Neural progenitor cell (in vitro differentiated cells): ENCODE results near the gene ASXL1. TPM values are rescaled to one million over a fixed set of nuclear protein-coding genes. Genes with fewer than 3 reads are reported as not detected.

Experiments
- DNase-seq: peaks from one replicate; pipeline ENCODE4 v3.0.0-alpha.2; 2016; ENCODE audit warnings: low spot score
- H2AFZ ChIP-seq: fragments of 200-600 bp; sonication (generic); replicated peaks from 2 replicates; pipeline ENCODE4 v1.6.1; 2016; ENCODE audit warnings: antibody characterized with exemption
- H3F3A ChIP-seq: fragments of 200-600 bp; sonication (generic); 2 replicates; pipeline ENCODE4 v1.6.1; 2016; ENCODE audit warnings: antibody characterized with exemption, low read depth
- H3K27ac ChIP-seq: fragments of 200-600 bp; sonication (generic); 2 replicates; pipeline ENCODE4 v1.5.1; 2016; ENCODE audit warnings: mild to moderate bottlenecking
- H3K27me3 ChIP-seq: fragments of 200-600 bp; sonication (generic); 2 replicates; pipeline ENCODE4 v1.6.1; 2016; ENCODE audit warnings: mild to moderate bottlenecking, moderate library complexity
- H3K36me3 ChIP-seq: fragments of 200-600 bp; sonication (generic); 2 replicates; pipeline ENCODE4 v1.5.1; 2016
- H3K4me1 ChIP-seq: fragments of 200-600 bp; sonication (generic); 2 replicates; pipeline ENCODE4 v1.6.1; 2016; ENCODE audit warnings: mixed run types
- H3K4me2 ChIP-seq: fragments of 200-600 bp; sonication (generic); 2 replicates; pipeline ENCODE4 v1.6.1; 2016
- H3K4me3 ChIP-seq: fragments of 200-600 bp; sonication (generic); 2 replicates; pipeline ENCODE4 v1.5.1; 2016
- H3K79me2 ChIP-seq: fragments of 200-600 bp; sonication (generic); 2 replicates; pipeline ENCODE4 v1.6.1; 2016; ENCODE audit warnings: low read depth
- H3K9ac ChIP-seq: fragments of 200-600 bp; sonication (generic); 2 replicates; pipeline ENCODE4 v1.6.1; 2016
- H3K9me3 ChIP-seq: fragments of 200-600 bp; sonication (generic); 2 replicates; pipeline ENCODE4 v1.5.1; 2016; ENCODE audit warnings: low read depth
- H4K20me1 ChIP-seq: fragments of 200-600 bp; sonication (generic); 2 replicates; pipeline ENCODE4 v1.6.1; 2016; ENCODE audit warnings: low read depth
- H3K27ac Mint-ChIP-seq: 3 replicates; pipeline ENCODE4 v1.8.0; 2021; ENCODE audit warnings: mixed read lengths
- H3K27me3 Mint-ChIP-seq: 2 replicates; pipeline ENCODE4 v1.8.0; 2022; ENCODE audit warnings: low read depth, mild to moderate bottlenecking, inconsistent platforms, moderate library complexity, mixed read lengths; ENCODE audit not compliant: insufficient read depth
- H3K36me3 Mint-ChIP-seq: 3 replicates; pipeline ENCODE4 v1.8.0; 2021; ENCODE audit warnings: mixed read lengths
- H3K4me1 Mint-ChIP-seq: 3 replicates; pipeline ENCODE4 v1.8.0; 2021; ENCODE audit warnings: mixed read lengths
- H3K4me3 Mint-ChIP-seq: 3 replicates; pipeline ENCODE4 v1.8.0; 2021; ENCODE audit warnings: mild to moderate bottlenecking, moderate library complexity, mixed read lengths
- H3K9me3 Mint-ChIP-seq: 3 replicates; pipeline ENCODE4 v1.8.0; 2020; ENCODE audit warnings: mixed read lengths
- CTCF ChIP-seq: fragments of 200-600 bp; sonication (generic); IDR thresholded peaks from 2 replicates; pipeline ENCODE4 v1.5.1; 2017; ENCODE audit warnings: antibody characterized with exemption, mild to moderate bottlenecking
- EZH2 ChIP-seq: fragments of 200-600 bp; sonication (generic); IDR thresholded peaks from 2 replicates; pipeline ENCODE4 v1.6.1; 2017; ENCODE audit warnings: antibody characterized with exemption, mild to moderate bottlenecking, moderate library complexity
- EZH2phosphoT487 ChIP-seq: fragments of 200-600 bp; sonication (generic); IDR thresholded peaks from 2 replicates; pipeline ENCODE4 v1.6.1; 2017; ENCODE audit warnings: antibody characterized with exemption
- total RNA-seq: library from RNA; depleted of rRNA; stranded (reverse); fragments of >200 nt; gene quantifications from 2 replicates; pipeline ENCODE4 v1.2.3, GENCODE V29; 2015; ENCODE audit warnings: low replicate concordance

Gene ASXL1
- total RNA-seq, 1 donor from 2014 or later, result 48.2 TPM

- H3K27me3 ChIP-seq, result no peaks in the 10 kb centered on the region
- peak overlapping the region; percentile 64 for H3K4me3 Mint-ChIP-seq
- no peak overlapping the region for H3K27ac ChIP-seq
- DNase-seq, result no peak
- peaks cover 86% of the 10 kb centered on the region for H3K79me2 ChIP-seq
- H3K4me1 Mint-ChIP-seq, result peaks cover 79% of the 10 kb centered on the region
- H2AFZ ChIP-seq, result no peak overlapping the region
- H3K4me3 ChIP-seq, result no peak overlapping the region
- no peak for TF ChIP-seq EZH2phosphoT487
- H4K20me1 ChIP-seq, result peaks cover 94% of the 10 kb centered on the region
- H3K36me3 Mint-ChIP-seq, result peaks cover 4% of the 10 kb centered on the region
- no peak overlapping the region for H3K9ac ChIP-seq
- no peak overlapping the region for H3K27ac Mint-ChIP-seq
- no peaks in the 10 kb centered on the region for H3K36me3 ChIP-seq
- H3K27me3 Mint-ChIP-seq, result peaks cover 18% of the 10 kb centered on the region
- H3F3A ChIP-seq, result peaks cover 55% of the 10 kb centered on the region
- no peaks in the 10 kb centered on the region for H3K9me3 ChIP-seq
- no peak overlapping the region for H3K4me2 ChIP-seq
- no peaks in the 10 kb centered on the region for H3K9me3 Mint-ChIP-seq
- peaks cover 68% of the 10 kb centered on the region for H3K4me1 ChIP-seq
These were observed 119.7 kb downstream of the ASXL1 start for GRCh38 chr20:32477594-32478512.

GRCh38 chr20:32478576-32478975, 120.4 kb downstream of the ASXL1 start:
- Histone ChIP-seq H3K27ac (no peak overlapping the region), H3K4me3 (no peak overlapping the region), H3K27me3 (no peaks in the 10 kb centered on the region), H3K9ac (no peak overlapping the region), H3K36me3 (no peaks in the 10 kb centered on the region), H3K9me3 (no peaks in the 10 kb centered on the region), H3F3A (peaks cover 52% of the 10 kb centered on the region), H4K20me1 (peaks cover 88% of the 10 kb centered on the region), H3K4me1 (peaks cover 61% of the 10 kb centered on the region), H2AFZ (no peak overlapping the region), H3K79me2 (peaks cover 82% of the 10 kb centered on the region), H3K4me2 (no peak overlapping the region)
- Mint-ChIP-seq H3K27me3 (peaks cover 18% of the 10 kb centered on the region), H3K9me3 (no peaks in the 10 kb centered on the region), H3K27ac (no peak overlapping the region), H3K36me3 (peaks cover 2% of the 10 kb centered on the region), H3K4me1 (peaks cover 74% of the 10 kb centered on the region), H3K4me3 (no peak overlapping the region)
- TF ChIP-seq CTCF, result no peak
- TF ChIP-seq EZH2, result no peak
- TF ChIP-seq EZH2phosphoT487, result no peak
- no peak for DNase-seq

GRCh38 chr20:32479012-32479411, 120.9 kb downstream of the ASXL1 start:
- no peaks in the 10 kb centered on the region for H3K27me3 ChIP-seq
- no peak overlapping the region for H3K27ac ChIP-seq
- H3K4me2 ChIP-seq, result no peak overlapping the region
- H3K4me3 ChIP-seq, result no peak overlapping the region
- no peaks in the 10 kb centered on the region for H3K36me3 ChIP-seq
- no peak overlapping the region for H3K4me3 Mint-ChIP-seq
- peaks cover 79% of the 10 kb centered on the region for H3K79me2 ChIP-seq
- H3K4me1 Mint-ChIP-seq, result peaks cover 71% of the 10 kb centered on the region
- H3K36me3 Mint-ChIP-seq, result no peaks in the 10 kb centered on the region
- no peaks in the 10 kb centered on the region for H3K9me3 ChIP-seq
- peaks cover 84% of the 10 kb centered on the region for H4K20me1 ChIP-seq
- no peak overlapping the region for H3K9ac ChIP-seq
- no peaks in the 10 kb centered on the region for H3K9me3 Mint-ChIP-seq
- H3K4me1 ChIP-seq, result peaks cover 57% of the 10 kb centered on the region
- DNase-seq, result no peak
- no peak for TF ChIP-seq EZH2phosphoT487
- H3K27me3 Mint-ChIP-seq, result peaks cover 18% of the 10 kb centered on the region
- peaks cover 50% of the 10 kb centered on the region for H3F3A ChIP-seq
- H3K27ac Mint-ChIP-seq, result no peak overlapping the region
- H2AFZ ChIP-seq, result no peak overlapping the region

- H3K4me1 ChIP-seq, result peaks cover 49% of the 10 kb centered on the region
- no peak overlapping the region for H3K9ac ChIP-seq
- H3K4me2 ChIP-seq, result peak overlapping the region; percentile 80
- no peak overlapping the region for H3K4me3 ChIP-seq
- TF ChIP-seq CTCF, result no peak
- no peak for TF ChIP-seq EZH2
- TF ChIP-seq EZH2phosphoT487, result no peak
- no peak overlapping the region for H2AFZ ChIP-seq
- no peaks in the 10 kb centered on the region for H3K36me3 ChIP-seq
- H3K4me1 Mint-ChIP-seq, result peaks cover 64% of the 10 kb centered on the region
- H4K20me1 ChIP-seq, result peaks cover 77% of the 10 kb centered on the region
- H3K27me3 Mint-ChIP-seq, result peaks cover 18% of the 10 kb centered on the region
- peak overlapping the region; percentile 24 for H3K27ac Mint-ChIP-seq
- peaks cover 56% of the 10 kb centered on the region for H3F3A ChIP-seq
- peaks cover 72% of the 10 kb centered on the region for H3K79me2 ChIP-seq
- H3K4me3 Mint-ChIP-seq, result peak overlapping the region; percentile 71
- no peaks in the 10 kb centered on the region for H3K27me3 ChIP-seq
- no peaks in the 10 kb centered on the region for H3K36me3 Mint-ChIP-seq
- no peak overlapping the region for H3K27ac ChIP-seq
- no peaks in the 10 kb centered on the region for H3K9me3 Mint-ChIP-seq
- no peaks in the 10 kb centered on the region for H3K9me3 ChIP-seq
- no peak for DNase-seq
These were observed 121.6 kb downstream of the ASXL1 start for GRCh38 chr20:32479697-32480171.
